OCI-LY1 (cell line): Measurements from ENCODE around the gene IFNK.

ENCODE experiments used
- H2AFZ ChIP-seq: fragments of 200-600 bp; sonication (generic), shearing (Covaris generic); 2 replicates; pipeline ENCODE4 v1.6.0; 2014; ENCODE audit warnings: antibody characterized with exemption, mild to moderate bottlenecking, low read length
- H3F3A ChIP-seq: fragments of 200-600 bp; sonication (generic), shearing (Covaris generic); 2 replicates; pipeline ENCODE4 v1.6.0; 2014; ENCODE audit warnings: mild to moderate bottlenecking, antibody characterized with exemption, low read length, moderate library complexity; ENCODE audit not compliant: insufficient read depth
- H3K27ac ChIP-seq: fragments of 200-600 bp; sonication (generic); 2 replicates; pipeline ENCODE4 v1.5.1; 2014; ENCODE audit warnings: low read length, mixed run types, mild to moderate bottlenecking, low read depth; ENCODE audit not compliant: poor library complexity, severe bottlenecking
- H3K27me3 ChIP-seq: fragments of 200-600 bp; sonication (generic); 2 replicates; pipeline ENCODE4 v1.6.0; 2014; ENCODE audit warnings: antibody characterized with exemption, mild to moderate bottlenecking, low read length, moderate library complexity; ENCODE audit not compliant: insufficient read depth
- H3K36me3 ChIP-seq: fragments of 200-600 bp; sonication (generic); 2 replicates; pipeline ENCODE4 v1.6.1; 2014; ENCODE audit warnings: mild to moderate bottlenecking, antibody characterized with exemption, low read length, moderate library complexity, mixed read lengths; ENCODE audit not compliant: insufficient read depth
- H3K4me1 ChIP-seq: fragments of 200-600 bp; sonication (generic); 2 replicates; pipeline ENCODE4 v1.5.1; 2014; ENCODE audit warnings: mild to moderate bottlenecking, low read length, moderate library complexity; ENCODE audit not compliant: insufficient read depth, severe bottlenecking
- H3K4me2 ChIP-seq: fragments of 200-600 bp; sonication (generic), shearing (Covaris generic); 2 replicates; pipeline ENCODE4 v1.6.1; 2014; ENCODE audit warnings: low read length
- H3K4me3 ChIP-seq: fragments of 200-600 bp; sonication (generic); 2 replicates; pipeline ENCODE4 v1.5.1; 2014; ENCODE audit warnings: low read length, low read depth, mild to moderate bottlenecking, mixed read lengths; ENCODE audit not compliant: poor library complexity, severe bottlenecking
- H3K79me2 ChIP-seq: fragments of 200-600 bp; shearing (Covaris generic); 2 replicates; pipeline ENCODE4 v1.6.1; 2016; ENCODE audit warnings: mixed run types, low read length, mixed read lengths; ENCODE audit not compliant: insufficient read depth
- H3K9ac ChIP-seq: fragments of 200-600 bp; sonication (generic), shearing (Covaris generic); 2 replicates; pipeline ENCODE4 v1.6.1; 2014; ENCODE audit warnings: mild to moderate bottlenecking, low read length, mixed read lengths
- H3K9me2 ChIP-seq: fragments of 200-600 bp; sonication (generic), shearing (Covaris generic); 2 replicates; pipeline ENCODE4 v1.6.1; 2014; ENCODE audit warnings: low read depth, mild to moderate bottlenecking, low read length, mixed read lengths
- H3K9me3 ChIP-seq: fragments of 200-600 bp; shearing (Covaris generic); 2 replicates; pipeline ENCODE4 v1.6.1; 2014; ENCODE audit warnings: low read length, mixed read lengths
- H4K20me1 ChIP-seq: fragments of 200-600 bp; sonication (generic), shearing (Covaris generic); 2 replicates; pipeline ENCODE4 v1.6.0; 2016; ENCODE audit warnings: mild to moderate bottlenecking, low read length; ENCODE audit not compliant: insufficient read depth
- EZH2 ChIP-seq: fragments of 200-600 bp; sonication (generic), shearing (Covaris generic); IDR thresholded peaks from 2 replicates; pipeline ENCODE4 v1.8.0; 2017; ENCODE audit warnings: borderline replicate concordance, mixed run types, mild to moderate bottlenecking, antibody characterized with exemption, low read length, moderate library complexity, mixed read lengths
- TF ChIP-seq, protein P1 (sequence below): fragments of 200-600 bp; sonication (generic), shearing (Covaris generic); IDR thresholded peaks from 2 replicates; pipeline ENCODE4 v1.5.1; 2017; ENCODE audit warnings: mild to moderate bottlenecking, antibody characterized with exemption, low read length, moderate library complexity, mixed read lengths

The IFNK gene

DNA sequence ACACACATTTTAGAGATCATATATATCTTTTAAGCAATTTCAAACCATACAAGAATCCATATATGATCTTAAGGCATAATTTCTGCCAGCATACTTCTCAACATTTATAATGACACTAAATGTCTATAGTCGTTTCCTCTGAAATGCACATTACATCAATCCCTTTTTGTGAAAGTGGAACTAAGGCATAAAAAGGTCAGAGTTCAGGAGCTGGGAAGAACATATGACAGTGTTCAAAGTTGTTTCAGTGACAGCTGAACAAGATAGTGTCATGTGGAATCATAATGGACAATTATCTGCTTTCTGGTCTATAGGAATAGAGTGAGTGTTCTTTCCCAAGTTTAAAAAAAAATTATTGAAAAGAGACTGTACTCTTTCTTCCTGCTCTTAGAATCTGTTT is 8.0 kb downstream of the IFNK start:
- H3K27ac ChIP-seq: no peak overlapping the region
- H3K9me2 ChIP-seq: no peaks in the 10 kb centered on the region
- no peak overlapping the region for H2AFZ ChIP-seq
- no peak overlapping the region for H3K4me3 ChIP-seq
- H3F3A ChIP-seq: no peaks in the 10 kb centered on the region
- no peaks in the 10 kb centered on the region for H3K79me2 ChIP-seq
- no peaks in the 10 kb centered on the region for H3K9me3 ChIP-seq
- no peaks in the 10 kb centered on the region for H3K27me3 ChIP-seq
- no peaks in the 10 kb centered on the region for H3K36me3 ChIP-seq
- no peak overlapping the region for H3K9ac ChIP-seq
- H3K4me2 ChIP-seq: no peak overlapping the region
- peaks cover 9% of the 10 kb centered on the region for H3K4me1 ChIP-seq
- TF ChIP-seq, protein P1, sequence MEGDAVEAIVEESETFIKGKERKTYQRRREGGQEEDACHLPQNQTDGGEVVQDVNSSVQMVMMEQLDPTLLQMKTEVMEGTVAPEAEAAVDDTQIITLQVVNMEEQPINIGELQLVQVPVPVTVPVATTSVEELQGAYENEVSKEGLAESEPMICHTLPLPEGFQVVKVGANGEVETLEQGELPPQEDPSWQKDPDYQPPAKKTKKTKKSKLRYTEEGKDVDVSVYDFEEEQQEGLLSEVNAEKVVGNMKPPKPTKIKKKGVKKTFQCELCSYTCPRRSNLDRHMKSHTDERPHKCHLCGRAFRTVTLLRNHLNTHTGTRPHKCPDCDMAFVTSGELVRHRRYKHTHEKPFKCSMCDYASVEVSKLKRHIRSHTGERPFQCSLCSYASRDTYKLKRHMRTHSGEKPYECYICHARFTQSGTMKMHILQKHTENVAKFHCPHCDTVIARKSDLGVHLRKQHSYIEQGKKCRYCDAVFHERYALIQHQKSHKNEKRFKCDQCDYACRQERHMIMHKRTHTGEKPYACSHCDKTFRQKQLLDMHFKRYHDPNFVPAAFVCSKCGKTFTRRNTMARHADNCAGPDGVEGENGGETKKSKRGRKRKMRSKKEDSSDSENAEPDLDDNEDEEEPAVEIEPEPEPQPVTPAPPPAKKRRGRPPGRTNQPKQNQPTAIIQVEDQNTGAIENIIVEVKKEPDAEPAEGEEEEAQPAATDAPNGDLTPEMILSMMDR: no peak
- no peak for TF ChIP-seq EZH2
- no peaks in the 10 kb centered on the region for H4K20me1 ChIP-seq

DNA sequence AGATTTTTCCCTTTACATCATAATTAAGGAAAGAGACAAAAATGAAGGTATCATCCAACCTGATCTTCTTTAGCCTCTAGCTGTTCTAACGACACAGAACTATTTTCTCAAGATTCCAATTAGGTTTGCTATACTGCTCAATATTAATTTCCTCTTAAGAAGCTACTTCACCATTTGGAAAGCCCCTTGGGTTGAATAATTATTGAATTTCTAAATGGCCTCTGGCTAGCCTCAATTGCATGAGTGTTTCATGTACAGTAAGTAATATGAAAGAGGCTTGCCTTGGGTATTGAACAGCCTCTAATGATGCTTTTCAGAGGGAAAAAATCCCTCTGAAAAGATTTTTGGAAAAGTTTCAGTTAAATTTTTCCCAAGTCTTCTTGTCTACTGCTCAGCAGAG is 9.2 kb downstream of the IFNK start:
- no peak overlapping the region for H3K27ac ChIP-seq
- no peaks in the 10 kb centered on the region for H3K36me3 ChIP-seq
- H3K9me3 ChIP-seq: no peaks in the 10 kb centered on the region
- no peak overlapping the region for H3K9ac ChIP-seq
- no peaks in the 10 kb centered on the region for H3K27me3 ChIP-seq
- TF ChIP-seq, protein P1: no peak
- TF ChIP-seq EZH2: no peak
- no peaks in the 10 kb centered on the region for H3K79me2 ChIP-seq
- no peaks in the 10 kb centered on the region for H3F3A ChIP-seq
- no peaks in the 10 kb centered on the region for H4K20me1 ChIP-seq
- peaks cover 9% of the 10 kb centered on the region for H3K4me1 ChIP-seq
- H2AFZ ChIP-seq: no peak overlapping the region
- no peaks in the 10 kb centered on the region for H3K9me2 ChIP-seq
- H3K4me3 ChIP-seq: no peak overlapping the region
- no peak overlapping the region for H3K4me2 ChIP-seq

DNA sequence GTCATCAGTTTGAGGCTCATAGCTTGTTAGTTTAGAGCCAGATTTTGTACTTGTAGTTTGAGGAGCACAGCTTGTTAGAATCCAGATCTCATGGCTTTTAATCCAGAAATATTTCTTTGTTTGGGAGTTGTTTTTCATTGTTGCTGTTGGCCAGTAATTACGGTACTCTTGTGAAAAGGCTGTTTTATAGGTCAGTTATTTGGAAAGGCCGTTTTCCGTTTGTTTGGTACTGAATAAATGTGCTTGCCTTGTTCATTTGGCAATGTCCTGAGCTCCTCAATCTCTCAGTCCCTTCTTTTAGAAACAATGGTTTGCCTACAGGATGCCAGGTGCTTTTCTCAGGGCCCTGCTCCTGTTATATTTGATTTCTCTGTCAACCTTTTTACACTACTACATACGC is 10.0 kb downstream of the IFNK start:
- no peak for TF ChIP-seq EZH2
- H3K27me3 ChIP-seq: no peaks in the 10 kb centered on the region
- no peaks in the 10 kb centered on the region for H3K36me3 ChIP-seq
- H4K20me1 ChIP-seq: no peaks in the 10 kb centered on the region
- H3K4me1 ChIP-seq: peaks cover 3% of the 10 kb centered on the region
- no peak overlapping the region for H3K27ac ChIP-seq
- no peak overlapping the region for H2AFZ ChIP-seq
- no peaks in the 10 kb centered on the region for H3F3A ChIP-seq
- H3K79me2 ChIP-seq: no peaks in the 10 kb centered on the region
- no peak overlapping the region for H3K4me2 ChIP-seq
- H3K9me2 ChIP-seq: no peaks in the 10 kb centered on the region
- H3K9me3 ChIP-seq: no peaks in the 10 kb centered on the region
- no peak overlapping the region for H3K4me3 ChIP-seq
- no peak overlapping the region for H3K9ac ChIP-seq

DNA sequence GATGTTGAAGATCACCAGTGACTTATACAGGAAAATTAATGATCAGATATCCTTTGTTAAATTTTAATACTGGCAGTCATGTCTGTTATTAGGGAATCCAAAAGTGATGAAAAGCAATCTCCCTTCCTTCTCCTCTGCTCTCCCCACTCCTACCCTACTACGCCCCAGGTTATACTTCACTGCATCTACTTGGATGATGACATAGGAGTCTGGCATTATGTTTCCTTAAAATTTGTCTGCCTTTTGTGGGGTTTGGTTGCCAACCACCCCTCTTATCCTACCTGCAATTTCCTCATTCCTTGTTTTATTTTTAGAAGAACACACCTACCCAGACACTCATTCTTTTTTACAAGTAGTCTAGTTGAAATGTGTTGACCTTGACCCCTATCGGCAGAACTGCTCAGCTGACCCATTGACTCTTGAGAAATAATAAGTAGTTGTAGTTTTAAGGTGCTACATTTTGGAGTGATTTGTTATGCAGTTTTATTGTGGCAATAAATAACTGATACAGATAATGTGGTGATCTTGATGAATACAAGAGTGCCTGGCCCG is 10.6 kb downstream of the IFNK start:
- Histone ChIP-seq H3K9me2 (no peaks in the 10 kb centered on the region), H2AFZ (no peak overlapping the region), H3K9ac (no peak overlapping the region), H3K4me1 (no peaks in the 10 kb centered on the region), H3K9me3 (no peaks in the 10 kb centered on the region), H3K27ac (no peak overlapping the region), H3K36me3 (no peaks in the 10 kb centered on the region), H4K20me1 (no peaks in the 10 kb centered on the region), H3K27me3 (no peaks in the 10 kb centered on the region), H3K4me3 (no peak overlapping the region), H3F3A (no peaks in the 10 kb centered on the region), H3K79me2 (no peaks in the 10 kb centered on the region), H3K4me2 (no peak overlapping the region)
- TF ChIP-seq, protein P1: no peak
